ENCODE measurements around the gene NCCRP1. TPM values are rescaled to one million over a fixed set of nuclear protein-coding genes. Genes with fewer than 3 reads are reported as not detected.

The NCCRP1 gene
- total RNA-seq, 4 donors from 2014 or later: 0.45 to 0.81 (median 0.78) TPM; not detected in 1

DNA sequence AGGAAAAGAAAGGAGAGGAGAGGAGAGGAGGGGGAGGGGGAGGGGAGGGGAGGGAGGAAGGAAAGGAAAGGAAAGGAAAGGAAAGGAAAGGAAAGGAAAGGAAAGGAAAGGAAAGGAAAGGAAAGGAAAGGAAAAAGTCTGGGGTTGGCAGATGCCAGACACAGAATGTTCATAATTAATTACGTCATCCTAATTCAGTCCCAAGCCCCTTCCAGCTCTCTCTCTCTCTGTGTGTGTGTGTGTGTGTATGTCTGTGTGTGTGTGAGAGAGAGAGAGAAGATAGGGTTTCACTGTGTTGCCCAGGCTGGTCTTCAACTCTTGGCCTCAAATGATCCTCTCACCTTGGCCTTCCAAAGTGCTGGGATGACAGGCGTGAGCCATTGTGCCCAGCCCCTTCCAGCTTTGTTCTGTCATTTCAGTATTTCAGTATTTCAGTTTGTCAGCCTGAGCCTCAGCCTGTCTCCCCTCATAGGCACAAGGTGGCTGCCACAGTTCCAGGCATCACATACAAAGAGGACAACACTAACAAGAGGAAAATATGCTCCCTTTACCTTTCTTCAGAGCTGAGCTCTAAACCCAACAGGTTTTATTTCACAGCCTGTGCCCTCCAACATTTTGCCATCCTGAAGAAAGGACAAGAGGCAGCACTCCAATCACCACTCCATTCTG lies 33.5 kb downstream of the NCCRP1 start:
- Histone ChIP-seq H3K27me3 (no peaks in the 10 kb centered on the region), H3K4me1 (no peaks in the 10 kb centered on the region), H3K27ac (no peak overlapping the region), H3K9me3 (no peaks in the 10 kb centered on the region), H3K4me3 (replicated peaks in 1 of 3) (no peak overlapping the region), H3K36me3 (no peaks in the 10 kb centered on the region)
- TF ChIP-seq POLR2A (IDR thresholded peaks at IDR 0.05): no peak
- no peak for TF ChIP-seq CTCF (IDR thresholded peaks at IDR 0.05)
- DNase-seq: no peak
- 72 to 79% methylated on average over 2 of the region's 2 CpGs for WGBS, 2 donors
- intact Hi-C loops (cut with DNase I): no loop called here

DNA sequence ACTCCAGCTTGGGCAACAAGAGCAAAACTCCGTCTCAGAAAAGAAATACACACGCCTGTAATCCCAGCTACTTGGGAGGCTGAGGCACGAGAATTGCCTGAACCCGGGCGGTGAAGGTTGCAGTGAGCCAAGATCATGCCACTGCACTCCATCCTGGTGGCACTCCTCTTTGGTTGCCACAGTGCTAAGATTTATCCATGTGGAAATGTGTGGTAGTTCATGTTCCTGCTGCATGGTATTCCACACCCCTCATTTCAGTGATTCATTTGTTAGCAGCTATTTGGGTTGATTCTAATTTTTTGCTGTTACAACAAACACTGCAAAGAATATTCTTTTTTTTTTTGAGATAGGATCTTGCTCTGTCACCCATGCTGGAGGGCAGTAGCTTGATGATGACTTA lies 35.9 kb downstream of the NCCRP1 start:
- intact Hi-C loops (cut with DNase I): no loop called here
- DNase-seq: no peak
- Histone ChIP-seq H3K4me1 (no peaks in the 10 kb centered on the region), H3K4me3 (replicated peaks in 1 of 3) (no peak overlapping the region), H3K27me3 (no peaks in the 10 kb centered on the region), H3K9me3 (no peaks in the 10 kb centered on the region), H3K36me3 (no peaks in the 10 kb centered on the region), H3K27ac (no peak overlapping the region)
- WGBS, 2 donors: 87 to 89% methylated on average over 5 of the region's 5 CpGs
- TF ChIP-seq CTCF (IDR thresholded peaks at IDR 0.05): no peak
- TF ChIP-seq POLR2A (IDR thresholded peaks at IDR 0.05): no peak

GRCh38 chr19:39236527-39236926 lies 39.8 kb downstream of the NCCRP1 start:
- Histone ChIP-seq H3K27me3 (no peaks in the 10 kb centered on the region), H3K9me3 (no peaks in the 10 kb centered on the region), H3K27ac (no peak overlapping the region), H3K4me1 (no peaks in the 10 kb centered on the region), H3K4me3 (replicated peaks in 1 of 3) (no peak overlapping the region), H3K36me3 (no peaks in the 10 kb centered on the region)
- WGBS, 2 donors: 70 to 79% methylated on average over 11 to 12 of the region's 12 CpGs
- TF ChIP-seq POLR2A (IDR thresholded peaks at IDR 0.05) (no peak), CTCF (IDR thresholded peaks at IDR 0.05) (no peak)
- intact Hi-C loops (cut with DNase I): no loop called here
- DNase-seq: no peak

- TF ChIP-seq CTCF (IDR thresholded peaks at IDR 0.05) (no peak), POLR2A (IDR thresholded peaks at IDR 0.05) (no peak)
- Histone ChIP-seq H3K27me3 (no peaks in the 10 kb centered on the region), H3K9me3 (no peaks in the 10 kb centered on the region), H3K4me1 (no peaks in the 10 kb centered on the region), H3K36me3 (no peaks in the 10 kb centered on the region), H3K4me3 (replicated peaks in 1 of 3) (no peak overlapping the region), H3K27ac (no peak overlapping the region)
- 44 to 53% methylated on average over 18 to 22 of the region's 22 CpGs for WGBS, 2 donors
- intact Hi-C loops (cut with DNase I): no loop called here
- peak; percentile 50 to 65 for DNase-seq
Measured at GRCh38 chr19:39237200-39238184, 40.7 kb downstream of the NCCRP1 start.

DNA sequence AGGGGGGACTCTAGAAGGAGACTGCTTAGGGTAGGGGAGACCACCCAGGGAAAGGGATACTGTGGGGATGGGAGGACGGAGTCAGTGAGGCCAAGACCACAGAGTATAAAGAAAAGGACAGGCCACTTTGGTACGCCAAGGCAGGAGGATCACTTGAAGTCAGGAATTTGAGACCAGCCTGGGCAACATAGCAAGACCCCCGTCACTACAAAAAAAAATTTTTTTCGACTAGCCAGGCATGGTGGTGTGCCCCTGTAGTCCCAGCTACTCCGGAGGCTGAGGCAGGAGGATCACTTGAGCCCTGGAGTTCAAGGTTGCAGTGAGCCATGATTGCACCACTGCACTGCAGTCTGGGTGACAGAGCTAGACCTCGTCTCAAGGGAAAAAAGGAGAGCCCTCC lies 41.4 kb downstream of the NCCRP1 start:
- Histone ChIP-seq H3K27ac (no peak overlapping the region), H3K36me3 (no peaks in the 10 kb centered on the region), H3K9me3 (no peaks in the 10 kb centered on the region), H3K4me3 (replicated peaks in 1 of 3) (no peak overlapping the region), H3K27me3 (no peaks in the 10 kb centered on the region), H3K4me1 (no peaks in the 10 kb centered on the region)
- no peak for DNase-seq
- TF ChIP-seq POLR2A (IDR thresholded peaks at IDR 0.05): no peak
- TF ChIP-seq CTCF (IDR thresholded peaks at IDR 0.05): no peak
- 79 to 88% methylated on average over 6 of the region's 6 CpGs for whole genome bisulfite sequencing, 2 donors
- intact Hi-C loops (cut with DNase I): no loop called here

All from thyroid gland (tissue), 4 donors.